Activated effector memory CD4-positive, alpha-beta T cell treated with Interleukin-2 at 50 U/mL for 16 hours (primary cell): ENCODE measurements around the gene CLEC16A.

Source experiments
- DNase-seq: peaks from one replicate; pipeline ENCODE4 v3.0.0-alpha.2; 2020

Gene CLEC16A

GRCh38 chr16:11165349-11165748 is 221.0 kb downstream of the CLEC16A start:
- DNase-seq = no peak

- DNase-seq = no peak
Measured at GRCh38 chr16:11165894-11166665, 221.7 kb downstream of the CLEC16A start.

GRCh38 chr16:11167581-11167980 is 223.2 kb downstream of the CLEC16A start:
- no peak for DNase-seq

GRCh38 chr16:11168386-11169051 is 224.2 kb downstream of the CLEC16A start:
- DNase-seq = no peak

- DNase-seq = no peak
Measured at GRCh38 chr16:11169641-11170040, 225.3 kb downstream of the CLEC16A start.

GRCh38 chr16:11170201-11170600 is 225.8 kb downstream of the CLEC16A start:
- no peak for DNase-seq

- no peak for DNase-seq
Measured at GRCh38 chr16:11170696-11171447, 226.5 kb downstream of the CLEC16A start.

GRCh38 chr16:11171448-11171709 is 227.0 kb downstream of the CLEC16A start:
- no peak for DNase-seq

- no peak for DNase-seq
Measured at GRCh38 chr16:11171757-11172299, 227.5 kb downstream of the CLEC16A start.

GRCh38 chr16:11173426-11173825 is 229.1 kb downstream of the CLEC16A start:
- DNase-seq = no peak

GRCh38 chr16:11174141-11174540 is 229.8 kb downstream of the CLEC16A start:
- no peak for DNase-seq

- DNase-seq = no peak
Measured at GRCh38 chr16:11175106-11175786, 230.9 kb downstream of the CLEC16A start.

GRCh38 chr16:11175787-11176341 is 231.5 kb downstream of the CLEC16A start:
- no peak for DNase-seq

GRCh38 chr16:11177578-11178160 is 233.3 kb downstream of the CLEC16A start:
- DNase-seq = no peak

- no peak for DNase-seq
Measured at GRCh38 chr16:11178424-11178823, 234.1 kb downstream of the CLEC16A start.

GRCh38 chr16:11179574-11179973 is 235.2 kb downstream of the CLEC16A start:
- DNase-seq = no peak

GRCh38 chr16:11180489-11180888 is 236.1 kb downstream of the CLEC16A start:
- DNase-seq = no peak

GRCh38 chr16:11181242-11181898 is 237.0 kb downstream of the CLEC16A start:
- no peak for DNase-seq

GRCh38 chr16:11181899-11182279 is 237.5 kb downstream of the CLEC16A start:
- no peak for DNase-seq

- DNase-seq = no peak
Measured at GRCh38 chr16:11182411-11182810, 238.0 kb downstream of the CLEC16A start.

- DNase-seq = no peak
Measured at GRCh38 chr16:11183035-11183812, 238.9 kb downstream of the CLEC16A start.
